H1 (cell line): ENCODE measurements around the gene PRRT1. TPM values are rescaled to one million over a fixed set of nuclear protein-coding genes. Genes with fewer than 3 reads are reported as not detected.

ENCODE experiments used
- CTCF ChIA-PET: fragments of 300-600 bp; sonication (Branson Sonifier 250); formaldehyde crosslinking; loops from one replicate; lab custom pipeline; 2021; ENCODE audit not compliant: partially characterized antibody; lab: Charles Lee
- POLR2A ChIA-PET: fragments of 300-600 bp; sonication (Branson Sonifier 250); formaldehyde crosslinking; loops from one replicate; lab custom pipeline; 2021; ENCODE audit warnings: inconsistent platforms; ENCODE audit not compliant: partially characterized antibody; lab: Charles Lee
- DNase-seq, 2 experiments: peaks; one replicate each; pipeline versions ENCODE4 v3.0.0 to v3.0.0-alpha.2; 2010 to 2022; ENCODE audit warnings: low spot score in 2 of 2, low read depth in 1 of 2, mixed read lengths in 1 of 2
- FAIRE-seq: peaks from 2 replicates; lab custom pipeline; 2011; peaks lifted over from hg19 to GRCh38; lab: Jason Lieb, UNC
- H2AFZ ChIP-seq: 2 replicates; pipeline ENCODE4 v1.8.1; 2012; ENCODE audit warnings: low read length, inconsistent platforms
- H2AK5ac ChIP-seq: 2 replicates; pipeline ENCODE4 v1.6.1; 2013; ENCODE audit warnings: low read depth, low read length
- H2BK120ac ChIP-seq: replicated peaks from 2 replicates; pipeline ENCODE3; 2013; ENCODE audit warnings: low read depth, low read length, inconsistent platforms
- H2BK12ac ChIP-seq: 2 replicates; pipeline ENCODE4 v1.6.1; 2013; ENCODE audit warnings: low read depth, low read length
- H2BK15ac ChIP-seq: 2 replicates; pipeline ENCODE4 v1.6.1; 2013; ENCODE audit warnings: low read length
- H2BK20ac ChIP-seq: 2 replicates; pipeline ENCODE4 v1.6.1; 2013; ENCODE audit warnings: low read length
- H2BK5ac ChIP-seq: 2 replicates; pipeline ENCODE4 v1.6.1; 2013; ENCODE audit warnings: low read depth, low read length
- H3K14ac ChIP-seq: 2 replicates; pipeline ENCODE4 v1.6.1; 2013; ENCODE audit warnings: inconsistent platforms; ENCODE audit not compliant: insufficient read length
- H3K18ac ChIP-seq: 2 replicates; pipeline ENCODE4 v1.6.1; 2013; ENCODE audit warnings: low read length; ENCODE audit errors: extremely low read depth
- H3K23ac ChIP-seq: 2 replicates; pipeline ENCODE4 v1.6.1; 2013; ENCODE audit warnings: inconsistent platforms; ENCODE audit not compliant: insufficient read length
- H3K23me2 ChIP-seq: 2 replicates; pipeline ENCODE4 v1.6.1; 2013; ENCODE audit warnings: low read depth, low read length
- H3K27ac ChIP-seq: 2 replicates; pipeline ENCODE4 v1.6.1; 2011; ENCODE audit warnings: low read depth, low read length, inconsistent platforms
- H3K27me3 ChIP-seq, 4 experiments: replicated peaks in 1 of 4; 1 replicate in 1 of 4; 2 replicates in 3 of 4; pipeline versions ENCODE4 v1.6.1 to v1.8.1; 2011 to 2013; ENCODE audit warnings: low read length in 3 of 4, mild to moderate bottlenecking in 3 of 4, inconsistent platforms in 2 of 4, mixed read lengths in 2 of 4, moderate library complexity in 1 of 4; ENCODE audit not compliant: control insufficient read depth in 3 of 4, insufficient read depth in 3 of 4; ENCODE audit errors: extremely low read depth in 1 of 4
- H3K36me3 ChIP-seq, 4 experiments: 2 replicates each; pipeline versions ENCODE4 v1.6.1 to v1.8.1; 2011 to 2013; ENCODE audit warnings: mild to moderate bottlenecking in 4 of 4, low read length in 3 of 4, moderate library complexity in 2 of 4, control low read depth in 1 of 4, inconsistent platforms in 1 of 4; ENCODE audit not compliant: insufficient read depth in 4 of 4, control insufficient read depth in 2 of 4
- H3K4ac ChIP-seq: replicated peaks from 2 replicates; pipeline ENCODE3; 2013; ENCODE audit warnings: low read length, low read depth, mixed read lengths, inconsistent platforms; ENCODE audit not compliant: insufficient read length
- H3K4me1 ChIP-seq, 4 experiments: replicated peaks in 1 of 4; 1 replicate in 1 of 4; 2 replicates in 3 of 4; pipeline versions ENCODE4 v1.6.1 to v1.8.1; 2011 to 2013; ENCODE audit warnings: low read length in 3 of 4, inconsistent platforms in 2 of 4, mixed read lengths in 1 of 4; ENCODE audit not compliant: insufficient read depth in 4 of 4, control insufficient read depth in 3 of 4
- H3K4me2 ChIP-seq, 2 experiments: 2 replicates each; pipeline versions ENCODE4 v1.6.1 to v1.8.1; 2011 to 2013; ENCODE audit warnings: low read depth in 2 of 2, low read length in 2 of 2, control low read depth in 1 of 2, inconsistent platforms in 1 of 2, mild to moderate bottlenecking in 1 of 2; ENCODE audit not compliant: insufficient read depth in 1 of 2
- H3K4me3 ChIP-seq, 4 experiments: fragments of 200-600, 300-600 bp in 1 of 4; sonication (generic), shearing (Covaris generic), sonication (Bioruptor Twin) in 1 of 4; 2 replicates each; pipeline versions ENCODE4 v1.5.1 to v1.8.1; 2011 to 2016; ENCODE audit warnings: low read length in 4 of 4, low read depth in 3 of 4, control low read depth in 2 of 4, inconsistent platforms in 2 of 4, mild to moderate bottlenecking in 2 of 4, mixed read lengths in 1 of 4, moderate library complexity in 1 of 4; ENCODE audit not compliant: insufficient read depth in 2 of 4; ENCODE audit errors: extremely low read depth in 1 of 4
- H3K56ac ChIP-seq: replicated peaks from 2 replicates; pipeline ENCODE3; 2013; ENCODE audit warnings: low read depth, mild to moderate bottlenecking, mixed read lengths, low read length, inconsistent platforms; ENCODE audit not compliant: insufficient read length
- H3K79me1 ChIP-seq: 2 replicates; pipeline ENCODE4 v1.6.1; 2013; ENCODE audit warnings: low read depth, low read length, control low read depth
- H3K79me2 ChIP-seq, 2 experiments: 2 replicates each; pipeline versions ENCODE4 v1.6.1 to v1.8.1; 2012 to 2013; ENCODE audit warnings: low read length in 2 of 2, mild to moderate bottlenecking in 2 of 2, inconsistent platforms in 1 of 2; ENCODE audit not compliant: insufficient read depth in 2 of 2, control insufficient read depth in 1 of 2
- H3K9ac ChIP-seq, 4 experiments: replicated peaks in 1 of 4; 1 replicate in 1 of 4; 2 replicates in 3 of 4; pipeline versions ENCODE4 v1.6.1 to v1.8.1; 2011 to 2013; ENCODE audit warnings: low read depth in 3 of 4, low read length in 3 of 4, control low read depth in 2 of 4, mild to moderate bottlenecking in 2 of 4, moderate library complexity in 2 of 4, inconsistent platforms in 1 of 4; ENCODE audit errors: extremely low read depth in 1 of 4
- H3K9me3 ChIP-seq, 2 experiments: 2 replicates each; pipeline versions ENCODE4 v1.6.1 to v1.8.1; 2012 to 2013; ENCODE audit warnings: mild to moderate bottlenecking in 2 of 2, moderate library complexity in 2 of 2, control low read depth in 1 of 2, inconsistent platforms in 1 of 2, low read depth in 1 of 2, low read length in 1 of 2, mixed read lengths in 1 of 2; ENCODE audit not compliant: insufficient read depth in 2 of 2
- H4K20me1 ChIP-seq, 2 experiments: replicated peaks in 1 of 2; 2 replicates each; pipeline versions ENCODE3 to v1.8.1; 2011 to 2013; ENCODE audit warnings: inconsistent platforms in 2 of 2, low read length in 2 of 2, mild to moderate bottlenecking in 1 of 2; ENCODE audit not compliant: insufficient read depth in 2 of 2, control insufficient read depth in 1 of 2
- H4K5ac ChIP-seq: 2 replicates; pipeline ENCODE4 v1.6.1; 2013; ENCODE audit warnings: low read length, low read depth, mixed read lengths, inconsistent platforms; ENCODE audit not compliant: insufficient read length
- H4K8ac ChIP-seq: 2 replicates; pipeline ENCODE4 v1.8.0; 2013; ENCODE audit warnings: mild to moderate bottlenecking, moderate library complexity, low read length, inconsistent platforms; ENCODE audit not compliant: insufficient read depth; ENCODE audit errors: extremely low read depth
- H4K91ac ChIP-seq: replicated peaks from 2 replicates; pipeline ENCODE3; 2013; ENCODE audit warnings: low read length, mixed read lengths, inconsistent platforms; ENCODE audit not compliant: insufficient read length
- ASH2L ChIP-seq: fragments of 200-600, 300-600 bp; sonication (generic); IDR thresholded peaks from one replicate; pipeline ENCODE4 v1.7.1; 2017; ENCODE audit warnings: low read length
- FOSL1 ChIP-seq: IDR thresholded peaks from 2 replicates; pipeline ENCODE4 v1.6.1; 2011; ENCODE audit warnings: mild to moderate bottlenecking, low read depth, low read length, moderate library complexity; ENCODE audit not compliant: insufficient read depth
- NRF1 ChIP-seq: IDR thresholded peaks from 2 replicates; pipeline ENCODE4 v1.6.1; 2011; ENCODE audit warnings: mild to moderate bottlenecking, low read depth, low read length, improper control_type of control experiment
- POU5F1 ChIP-seq: IDR thresholded peaks from 2 replicates; pipeline ENCODE4 v1.6.1; 2011; ENCODE audit warnings: low read depth, mild to moderate bottlenecking, low read length, moderate library complexity
- RFX5 ChIP-seq: IDR thresholded peaks from 2 replicates; pipeline ENCODE4 v1.6.1; 2011; ENCODE audit warnings: low read depth, low read length, improper control_type of control experiment, borderline replicate concordance
- SIN3A ChIP-seq, 2 experiments: IDR thresholded peaks in 1 of 2; conservative IDR thresholded peaks in 1 of 2; 2 replicates each; pipeline ENCODE4 v1.6.1; 2011 to 2012; ENCODE audit warnings: low read length in 2 of 2, improper control_type of control experiment in 1 of 2, low read depth in 1 of 2, mild to moderate bottlenecking in 1 of 2
- SIRT6 ChIP-seq: IDR thresholded peaks from one replicate; pipeline ENCODE4 v1.7.1; 2012; ENCODE audit warnings: low read length, inconsistent platforms
- SP2 ChIP-seq: IDR thresholded peaks from 2 replicates; pipeline ENCODE4 v1.6.1; 2012; ENCODE audit warnings: mild to moderate bottlenecking, low read length, inconsistent platforms
- ZNF274 ChIP-seq: IDR thresholded peaks from 2 replicates; pipeline ENCODE4 v1.7.0; 2012; ENCODE audit warnings: low read length, borderline replicate concordance; ENCODE audit errors: extremely low read depth
- WGBS, 2 experiments: shearing (Covaris generic) in 1 of 2; methylation state at CpG; one replicate each; pipeline versions ENCODE4 v1.1.6 to v1.1.7; 2013 to 2015; ENCODE audit warnings: low lambda C conversion rate in 2 of 2, mixed read lengths in 2 of 2, inconsistent platforms in 1 of 2, low coverage in 1 of 2, missing lambda C conversion rate in 1 of 2; ENCODE audit not compliant: insufficient replicate concordance in 2 of 2, insufficient coverage in 1 of 2, insufficient read length in 1 of 2; ENCODE audit errors: extremely low coverage in 1 of 2, missing lambda C conversion rate in 1 of 2; 5-methylcytosine and 5-hydroxymethylcytosine counted together
- polyA plus RNA-seq, 7 experiments: library from polyadenylated mRNA; depleted of rRNA in 3 of 7; stranded (reverse) in 5 of 7; unstranded in 2 of 7; fragments of >200 nt in 5 of 7; fragments of 200-250 nt in 2 of 7; gene quantifications; 1 replicate in 5 of 7; 2 replicates in 1 of 7; 4 replicates in 1 of 7; pipeline versions ENCODE4 v1.2.1 to v1.2.3, GENCODE V29; 2011 to 2013; ENCODE audit warnings: missing spikeins in 2 of 7, mixed read lengths in 2 of 7
- total RNA-seq: library from RNA; stranded (reverse); fragmentation: NEBNext Ultra II Directional; extraction: Animal tissue kit (Norgen Biotek cat#: 25700); gene quantifications from 2 replicates; pipeline ENCODE4 v1.2.1, GENCODE V29; 2021
- TF ChIP-seq, protein P1 (sequence below): IDR thresholded peaks from 2 replicates; pipeline ENCODE4 v1.6.1; 2011; ENCODE audit warnings: low read depth, mild to moderate bottlenecking, low read length; ENCODE audit not compliant: insufficient read depth

The PRRT1 gene
- total and polyA plus RNA-seq, 2 of the 8 experiments (the other 6 are each of a cell fraction or from before 2014, with no cell fraction given): 0.71 to 2.8 TPM

- H3K4me2 ChIP-seq: no peak overlapping the region; a peak in 1 of 4 replicates
- CTCF ChIA-PET: interaction anchor here (3.2 kb wide), 1 partner anchor 69 kb away, joined by 13 read pairs; no protein-coding TSS in a partner anchor
- TF ChIP-seq, protein P1, sequence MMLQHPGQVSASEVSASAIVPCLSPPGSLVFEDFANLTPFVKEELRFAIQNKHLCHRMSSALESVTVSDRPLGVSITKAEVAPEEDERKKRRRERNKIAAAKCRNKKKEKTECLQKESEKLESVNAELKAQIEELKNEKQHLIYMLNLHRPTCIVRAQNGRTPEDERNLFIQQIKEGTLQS: no peak
- TF ChIP-seq POU5F1: no peak
- TF ChIP-seq ASH2L: no peak
- TF ChIP-seq NRF1: no peak
- TF ChIP-seq SIRT6: no peak
- TF ChIP-seq RFX5: no peak
- TF ChIP-seq SP2: no peak
- no peak for TF ChIP-seq ZNF274
- TF ChIP-seq SIN3A (conservative IDR thresholded peaks at IDR 0.05 in 1 of 2, IDR thresholded peaks at IDR 0.05 in 1 of 2; ENCODE audit: low read depth in 1 of 2, low read length in 2 of 2): no peak
- TF ChIP-seq FOSL1: no peak
Observed at GRCh38 chr6:32187009-32187709, 35.4 kb upstream of the PRRT1 start.

More at GRCh38 chr6:32187009-32187709, 35.4 kb upstream of the PRRT1 start:
- DNase-seq (no peak), FAIRE-seq (no peak)
- Histone ChIP-seq H4K20me1 (peaks cover 0 to 3% of the 10 kb centered on the region in 2 experiments), H3K79me2 (peaks cover 0 to 13% of the 10 kb centered on the region in 2 experiments; a peak in 2 of 4 replicates), H2BK5ac (no peak overlapping the region), H3K36me3 (peaks cover 4 to 26% (median 24%) of the 10 kb centered on the region in 4 experiments; a peak in 7 of 8 replicates), H2AFZ (no peak overlapping the region), H3K23me2 (peaks cover 5% of the 10 kb centered on the region), H4K91ac (no peak overlapping the region), H3K56ac (no peak overlapping the region), H3K27me3 (no peaks in the 10 kb centered on the region; a peak in 1 of 7 replicates), H3K14ac (no peak overlapping the region), H4K5ac (no peak overlapping the region), H3K18ac (no peak overlapping the region), H2BK15ac (no peak overlapping the region), H3K9ac (no peak overlapping the region), H3K4me1 (peaks cover 0 to 21% (median 11%) of the 10 kb centered on the region in 4 experiments; a peak in 6 of 7 replicates), H3K27ac (no peak overlapping the region), H2BK120ac (no peak overlapping the region), H2BK20ac (no peak overlapping the region), H4K8ac (no peak overlapping the region), H2AK5ac (no peak overlapping the region), H2BK12ac (no peak overlapping the region), H3K4ac (no peak overlapping the region), H3K23ac (no peak overlapping the region), H3K79me1 (peaks cover 2% of the 10 kb centered on the region), H3K9me3 (no peaks in the 10 kb centered on the region), H3K4me3 (no peak overlapping the region)
- POLR2A ChIA-PET: interaction anchor here (0.6 to 13.3 kb wide), 7 partner anchors 8 to 479 kb away, joined by 3 to 194 read pairs (median 3); partner anchors contain the start of genes AGPAT1, FKBPL, HLA-DQB1 and PRRT1
- WGBS, 2 experiments: 87% methylated on average over 12 of the region's 12 CpGs; no CpG with 5 or more reads in 1 of the 2 experiments
